Lower lobe of right lung (tissue), 2 donors: ENCODE data around the gene DNAJB5. TPM values are rescaled to one million over a fixed set of nuclear protein-coding genes. Genes with fewer than 3 reads are reported as not detected.

ENCODE experiments used
- ATAC-seq, 2 donors: fragments of 200-7000 bp; cut with Tn5 transposase; one replicate each; pipeline ENCODE4 v1.9.1; 2020 to 2022; ENCODE audit warnings: mild to moderate bottlenecking in 2 of 2, moderate library complexity in 2 of 2
- DNase-seq: peaks from one replicate; pipeline ENCODE4 v3.0.0-alpha.2; 2020
- H3K27ac ChIP-seq: fragments of 200-600 bp; one replicate; pipeline ENCODE4 v1.8.0; 2022
- H3K27me3 ChIP-seq: fragments of 200-600 bp; one replicate; pipeline ENCODE4 v1.8.0; 2022; ENCODE audit warnings: low read depth
- H3K36me3 ChIP-seq: fragments of 200-600 bp; one replicate; pipeline ENCODE4 v1.8.0; 2022; ENCODE audit warnings: mild to moderate bottlenecking
- H3K4me1 ChIP-seq: fragments of 200-600 bp; one replicate; pipeline ENCODE4 v1.8.0; 2022
- H3K4me3 ChIP-seq: fragments of 200-600 bp; one replicate; pipeline ENCODE4 v1.8.0; 2022; ENCODE audit warnings: mild to moderate bottlenecking
- H3K9me3 ChIP-seq: fragments of 200-600 bp; one replicate; pipeline ENCODE4 v1.8.0; 2022
- intact Hi-C: fragments of 100-400 bp; cut with DNase I; formaldehyde crosslinking; loops from one replicate; pipeline ENCODE4 v1.11.0; 2022
- total RNA-seq: library from RNA; stranded (reverse); fragmentation: NEBNext Ultra II Directional; extraction: Animal tissue kit (Norgen Biotek cat#: 25700); gene quantifications from one replicate; pipeline ENCODE4 v1.2.1, GENCODE V29; 2021
- TF ChIP-seq, protein P1 (sequence below): fragments of 200-600 bp; IDR thresholded peaks from one replicate; pipeline ENCODE4 v1.8.0; 2022; ENCODE audit warnings: antibody characterized with exemption, mild to moderate bottlenecking
- donor health status: DM: no; HTN: yes; CAD: no; lungs with severe emphysema.

DNAJB5 gene
- total RNA-seq, 1 donor from 2014 or later: 6.0 TPM

DNA sequence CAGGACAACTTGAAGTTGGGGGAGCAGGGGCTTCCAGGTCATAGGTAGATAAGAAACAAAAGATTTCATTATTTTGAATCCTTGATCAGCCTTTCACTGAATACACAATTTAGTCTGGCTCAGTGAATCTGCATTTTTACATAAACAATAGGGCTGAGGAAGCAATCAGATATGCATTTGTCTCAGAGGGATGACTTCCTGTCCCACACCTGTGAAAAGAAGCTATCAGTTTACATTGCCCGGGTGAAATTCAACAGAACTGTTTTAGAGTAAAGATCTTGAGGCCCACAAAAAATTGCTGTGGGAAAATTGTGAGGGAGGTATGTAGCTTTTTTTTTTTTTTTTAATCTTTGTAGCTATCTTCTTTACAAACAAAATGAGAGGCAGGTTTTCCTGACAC is 38.3 kb downstream of the DNAJB5 start:
- H3K9me3 ChIP-seq: no peaks in the 10 kb centered on the region
- TF ChIP-seq, protein P1, sequence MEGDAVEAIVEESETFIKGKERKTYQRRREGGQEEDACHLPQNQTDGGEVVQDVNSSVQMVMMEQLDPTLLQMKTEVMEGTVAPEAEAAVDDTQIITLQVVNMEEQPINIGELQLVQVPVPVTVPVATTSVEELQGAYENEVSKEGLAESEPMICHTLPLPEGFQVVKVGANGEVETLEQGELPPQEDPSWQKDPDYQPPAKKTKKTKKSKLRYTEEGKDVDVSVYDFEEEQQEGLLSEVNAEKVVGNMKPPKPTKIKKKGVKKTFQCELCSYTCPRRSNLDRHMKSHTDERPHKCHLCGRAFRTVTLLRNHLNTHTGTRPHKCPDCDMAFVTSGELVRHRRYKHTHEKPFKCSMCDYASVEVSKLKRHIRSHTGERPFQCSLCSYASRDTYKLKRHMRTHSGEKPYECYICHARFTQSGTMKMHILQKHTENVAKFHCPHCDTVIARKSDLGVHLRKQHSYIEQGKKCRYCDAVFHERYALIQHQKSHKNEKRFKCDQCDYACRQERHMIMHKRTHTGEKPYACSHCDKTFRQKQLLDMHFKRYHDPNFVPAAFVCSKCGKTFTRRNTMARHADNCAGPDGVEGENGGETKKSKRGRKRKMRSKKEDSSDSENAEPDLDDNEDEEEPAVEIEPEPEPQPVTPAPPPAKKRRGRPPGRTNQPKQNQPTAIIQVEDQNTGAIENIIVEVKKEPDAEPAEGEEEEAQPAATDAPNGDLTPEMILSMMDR: no peak
- H3K4me1 ChIP-seq: no peaks in the 10 kb centered on the region
- DNase-seq (no peak), ATAC-seq (no peak)
- H3K27ac ChIP-seq: no peak overlapping the region
- H3K4me3 ChIP-seq: no peak overlapping the region
- H3K36me3 ChIP-seq: peaks cover 3% of the 10 kb centered on the region
- intact Hi-C loops: no loop called here
- H3K27me3 ChIP-seq: no peaks in the 10 kb centered on the region

DNA sequence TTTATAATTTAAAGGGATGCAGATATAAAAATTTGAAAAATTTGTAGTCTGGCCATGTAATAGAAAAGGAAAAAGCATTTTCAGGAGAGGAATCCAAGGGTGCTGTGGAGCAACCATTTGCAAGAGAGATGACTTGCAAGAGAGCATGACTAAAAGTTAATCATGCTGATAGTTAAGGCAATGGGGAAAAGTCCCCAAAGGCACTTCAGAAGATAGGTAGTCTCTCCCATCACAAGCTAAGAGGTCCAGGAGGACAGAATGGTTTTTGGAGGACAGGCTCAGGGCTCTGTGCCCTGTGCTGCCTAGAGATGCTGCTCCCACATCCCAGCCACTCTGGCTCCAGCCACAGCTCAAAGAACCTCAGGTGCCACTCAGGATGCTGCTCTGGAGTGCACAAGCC is 38.8 kb downstream of the DNAJB5 start:
- no peak for ATAC-seq
- TF ChIP-seq, protein P1: no peak
- intact Hi-C loops: no loop called here
- Histone ChIP-seq H3K4me1 (no peaks in the 10 kb centered on the region), H3K9me3 (no peaks in the 10 kb centered on the region), H3K36me3 (peaks cover 3% of the 10 kb centered on the region), H3K27ac (no peak overlapping the region), H3K4me3 (no peak overlapping the region), H3K27me3 (no peaks in the 10 kb centered on the region)
- no peak for DNase-seq

DNA sequence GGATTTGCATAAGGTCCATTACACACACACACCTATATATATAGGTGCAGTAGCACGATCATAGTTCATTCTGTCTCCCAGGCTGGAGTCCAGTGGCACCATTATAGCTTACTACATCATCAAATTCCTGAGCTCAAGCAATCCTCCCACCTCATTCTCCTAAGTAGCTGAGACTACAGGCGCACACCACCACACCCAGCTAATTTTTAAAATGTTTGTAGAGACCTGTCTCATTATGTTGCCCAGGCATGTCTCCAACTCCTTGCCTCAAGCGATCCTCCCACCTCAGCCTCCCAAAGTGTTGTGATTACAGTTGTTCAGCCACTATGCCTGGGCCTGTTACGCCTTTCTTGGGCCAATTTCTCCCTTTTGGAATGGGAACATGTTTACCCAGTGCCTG is 39.7 kb downstream of the DNAJB5 start:
- DNase-seq: no peak
- H3K36me3 ChIP-seq: no peaks in the 10 kb centered on the region
- H3K27me3 ChIP-seq: no peaks in the 10 kb centered on the region

DNA sequence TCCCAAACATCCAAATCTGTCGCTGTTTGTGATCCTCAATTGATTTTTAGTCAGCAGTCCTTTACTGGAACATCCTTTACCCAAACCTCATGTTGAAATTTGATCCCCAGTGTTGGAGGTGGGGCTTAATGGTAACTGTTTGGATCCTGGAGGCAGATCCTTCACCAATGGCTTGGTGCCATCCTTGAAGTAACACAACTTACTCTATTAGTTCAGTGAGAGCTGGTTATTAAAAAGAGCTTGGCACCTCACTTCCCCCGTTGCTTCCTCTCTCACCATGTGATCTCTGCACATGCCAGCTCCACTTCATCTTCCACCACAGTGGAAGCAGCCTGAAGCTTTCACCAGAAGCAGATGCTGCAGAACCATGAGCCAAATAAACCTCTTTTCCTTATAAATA is 40.3 kb downstream of the DNAJB5 start:
- ATAC-seq: no peak
- no peak overlapping the region for H3K4me3 ChIP-seq

More for the DNA sequence above, 39.7 kb downstream of the DNAJB5 start:
- ATAC-seq: no peak
- Histone ChIP-seq H3K4me1 (no peaks in the 10 kb centered on the region), H3K4me3 (no peak overlapping the region), H3K27ac (no peak overlapping the region), H3K9me3 (no peaks in the 10 kb centered on the region)
- intact Hi-C loops: no loop called here
- TF ChIP-seq, protein P1: no peak

DNA sequence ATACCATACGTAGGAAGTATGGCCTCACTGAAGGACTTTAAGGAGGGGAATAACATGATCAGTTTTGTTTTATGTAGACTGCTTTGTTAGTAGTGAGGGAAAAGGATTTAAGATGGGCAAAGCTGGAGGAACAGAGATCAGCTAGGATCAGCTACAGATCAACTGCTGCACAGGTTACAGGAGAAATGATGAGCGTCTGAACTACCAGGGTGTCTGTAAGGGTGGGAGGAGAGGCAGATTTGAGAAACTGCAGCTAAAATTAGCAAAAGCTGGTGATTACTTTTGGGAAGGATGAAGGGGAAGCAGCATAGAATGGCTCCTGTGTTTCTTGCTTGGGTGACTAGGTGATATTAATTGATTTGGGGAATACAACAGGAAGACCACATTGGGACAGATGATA is 43.6 kb downstream of the DNAJB5 start:
- Histone ChIP-seq H3K27ac (no peak overlapping the region), H3K36me3 (no peaks in the 10 kb centered on the region), H3K4me3 (no peak overlapping the region), H3K9me3 (no peaks in the 10 kb centered on the region), H3K4me1 (peaks cover 8% of the 10 kb centered on the region), H3K27me3 (no peaks in the 10 kb centered on the region)
- ATAC-seq (no peak), DNase-seq (no peak)
- intact Hi-C loops: no loop called here
- TF ChIP-seq, protein P1: no peak

More for the DNA sequence above, 40.3 kb downstream of the DNAJB5 start:
- Histone ChIP-seq H3K9me3 (no peaks in the 10 kb centered on the region), H3K36me3 (no peaks in the 10 kb centered on the region), H3K27ac (no peak overlapping the region), H3K4me1 (no peaks in the 10 kb centered on the region), H3K27me3 (no peaks in the 10 kb centered on the region)
- intact Hi-C loops: no loop called here
- TF ChIP-seq, protein P1: no peak
- DNase-seq: no peak
